CD14-positive monocyte (primary cell): ENCODE data around the gene C9orf50. TPM values are rescaled to one million over a fixed set of nuclear protein-coding genes. Genes with fewer than 3 reads are reported as not detected.

Experiments
- DNase-seq, 3 donors: peaks; one replicate each; pipeline ENCODE4 v3.0.0-alpha.2; 2011 to 2022
- H2AFZ ChIP-seq: 2 replicates; pipeline ENCODE4 v1.6.0; 2012; ENCODE audit warnings: mild to moderate bottlenecking, low read depth, low read length, inconsistent platforms; ENCODE audit not compliant: insufficient read depth, poor library complexity, severe bottlenecking
- H3K27ac ChIP-seq, 2 donors: 1 replicate in 1 of 2; 2 replicates in 1 of 2; pipeline ENCODE4 v1.5.1; 2012 to 2013; ENCODE audit warnings: low read length in 2 of 2, control low read depth in 1 of 2, inconsistent platforms in 1 of 2, low read depth in 1 of 2, mild to moderate bottlenecking in 1 of 2
- H3K27me3 ChIP-seq, 2 donors: one replicate each; pipeline versions ENCODE4 v1.6.0 to v1.6.1; 2011 to 2013; ENCODE audit warnings: low read length in 2 of 2; ENCODE audit not compliant: control insufficient read depth in 2 of 2, insufficient read depth in 2 of 2
- H3K36me3 ChIP-seq, 2 donors: replicated peaks in 1 of 2; 1 replicate in 1 of 2; 2 replicates in 1 of 2; pipeline versions ENCODE4 v1.5.1 to v1.6.1; 2012 to 2013; ENCODE audit warnings: low read length in 2 of 2, control low read depth in 1 of 2, inconsistent platforms in 1 of 2, mild to moderate bottlenecking in 1 of 2; ENCODE audit not compliant: insufficient read depth in 2 of 2, control insufficient read depth in 1 of 2
- H3K4me1 ChIP-seq, 2 donors: 1 replicate in 1 of 2; 2 replicates in 1 of 2; pipeline versions ENCODE4 v1.5.1 to v1.6.1; 2012 to 2013; ENCODE audit warnings: low read length in 2 of 2, control low read depth in 1 of 2, inconsistent platforms in 1 of 2, mild to moderate bottlenecking in 1 of 2, moderate library complexity in 1 of 2; ENCODE audit not compliant: insufficient read depth in 2 of 2, control insufficient read depth in 1 of 2
- H3K4me2 ChIP-seq: replicated peaks from 2 replicates; pipeline ENCODE3; 2012; ENCODE audit warnings: low read length, moderate library complexity, mild to moderate bottlenecking; ENCODE audit not compliant: poor library complexity, severe bottlenecking; ENCODE audit errors: extremely low read depth
- H3K4me3 ChIP-seq, 3 experiments: fragments of 200-600 bp in 1 of 3; sonication (generic) in 1 of 3; replicated peaks in 1 of 3; 1 replicate in 2 of 3; 2 replicates in 1 of 3; pipeline ENCODE4 v1.5.1; 2011 to 2013; ENCODE audit warnings: low read length in 3 of 3, mild to moderate bottlenecking in 3 of 3, control low read depth in 2 of 3, low read depth in 2 of 3, inconsistent platforms in 1 of 3, moderate library complexity in 1 of 3
- H3K79me2 ChIP-seq: 2 replicates; pipeline ENCODE4 v1.6.0; 2012; ENCODE audit warnings: mild to moderate bottlenecking, control low read depth, inconsistent platforms, low read length, moderate library complexity; ENCODE audit not compliant: insufficient read depth
- H3K9ac ChIP-seq: 2 replicates; pipeline ENCODE4 v1.6.0; 2017; ENCODE audit warnings: low read length, mild to moderate bottlenecking; ENCODE audit not compliant: insufficient read depth, poor library complexity, severe bottlenecking
- H3K9me3 ChIP-seq, 2 donors: replicated peaks in 1 of 2; 1 replicate in 1 of 2; 2 replicates in 1 of 2; pipeline versions ENCODE4 v1.5.1 to v1.6.1; 2012 to 2013; ENCODE audit warnings: low read length in 2 of 2, control low read depth in 1 of 2; ENCODE audit not compliant: control insufficient read depth in 1 of 2, insufficient read depth in 1 of 2
- H4K20me1 ChIP-seq: 2 replicates; pipeline ENCODE4 v1.6.0; 2012; ENCODE audit warnings: mild to moderate bottlenecking, low read length, control low read depth, moderate library complexity; ENCODE audit not compliant: insufficient read depth
- H3K27ac Mint-ChIP-seq, 7 donors: one replicate each; pipeline ENCODE4 v1.8.0; 2020; ENCODE audit warnings: mild to moderate bottlenecking in 7 of 7, mixed read lengths in 7 of 7, moderate library complexity in 6 of 7, inconsistent platforms in 2 of 7
- H3K27me3 Mint-ChIP-seq, 3 donors: one replicate each; pipeline ENCODE4 v1.8.0; 2021 to 2022; ENCODE audit warnings: low read depth in 3 of 3, mild to moderate bottlenecking in 3 of 3, mixed read lengths in 3 of 3, moderate library complexity in 3 of 3, inconsistent platforms in 1 of 3
- H3K36me3 Mint-ChIP-seq, 2 donors: one replicate each; pipeline ENCODE4 v1.8.0; 2020; ENCODE audit warnings: mixed read lengths in 2 of 2, inconsistent platforms in 1 of 2, mild to moderate bottlenecking in 1 of 2
- H3K4me1 Mint-ChIP-seq: one replicate; pipeline ENCODE4 v1.8.0; 2020; ENCODE audit warnings: mild to moderate bottlenecking, mixed read lengths
- H3K4me3 Mint-ChIP-seq, 2 donors: one replicate each; pipeline ENCODE4 v1.8.0; 2020; ENCODE audit warnings: mild to moderate bottlenecking in 2 of 2, mixed read lengths in 2 of 2, moderate library complexity in 1 of 2
- H3K9me3 Mint-ChIP-seq, 7 donors: one replicate each; pipeline ENCODE4 v1.8.0; 2020 to 2022; ENCODE audit warnings: mixed read lengths in 7 of 7, mild to moderate bottlenecking in 6 of 7, moderate library complexity in 6 of 7, inconsistent platforms in 2 of 7
- CTCF ChIP-seq: fragments of 200-600 bp; IDR thresholded peaks from one replicate; pipeline ENCODE4 v1.8.0; 2022; ENCODE audit warnings: antibody characterized with exemption, mild to moderate bottlenecking
- WGBS: methylation state at CpG from one replicate; pipeline ENCODE4 v1.1.5; 2013; ENCODE audit warnings: missing lambda C conversion rate; ENCODE audit not compliant: insufficient coverage; 5-methylcytosine and 5-hydroxymethylcytosine counted together
- intact Hi-C, 2 donors: fragments of 100-400 bp; cut with micrococcal nuclease; formaldehyde crosslinking; loops; one replicate each; pipeline versions ENCODE4 v1.15.0 to v1.15.1; 2023
- polyA plus RNA-seq, 3 donors: library from polyadenylated mRNA; depleted of rRNA in 1 of 3; unstranded in 2 of 3; stranded (reverse) in 1 of 3; fragments of 300-500 nt in 2 of 3; fragments of >200 nt in 1 of 3; fragmentation: Illumina TruSeq in 2 of 3; gene quantifications; 1 replicate in 2 of 3; 2 replicates in 1 of 3; pipeline ENCODE4 v1.2.3, GENCODE V29; 2012 to 2021

The C9orf50 gene
- polyA plus RNA-seq, 3 donors: not detected

- intact Hi-C loops: no loop called here
- Histone ChIP-seq H2AFZ (no peak overlapping the region), H3K4me1 (peaks cover 15 to 21% of the 10 kb centered on the region in 2 donors), H3K9me3 (no peaks in the 10 kb centered on the region), H4K20me1 (peaks cover 94% of the 10 kb centered on the region), H3K36me3 (peaks cover 36 to 70% of the 10 kb centered on the region in 2 donors), H3K4me3 (no peak overlapping the region), H3K27me3 (no peaks in the 10 kb centered on the region), H3K27ac (peak overlapping the region in 1 of 2 donors; percentile 4), H3K79me2 (peaks cover 73% of the 10 kb centered on the region), H3K4me2 (no peak overlapping the region), H3K9ac (no peak overlapping the region)
- no peak for TF ChIP-seq CTCF
- DNase-seq: no peak
- Mint-ChIP-seq H3K27ac (no peak overlapping the region), H3K27me3 (no peaks in the 10 kb centered on the region), H3K4me1 (peaks cover 31% of the 10 kb centered on the region), H3K36me3 (peaks cover 46 to 71% of the 10 kb centered on the region in 2 donors), H3K9me3 (no peaks in the 10 kb centered on the region), H3K4me3 (no peak overlapping the region)
- WGBS: 95% methylated on average over 13 of the region's 19 CpGs
Observed at GRCh38 chr9:129631674-129632129, 10.8 kb upstream of the C9orf50 start.

DNA sequence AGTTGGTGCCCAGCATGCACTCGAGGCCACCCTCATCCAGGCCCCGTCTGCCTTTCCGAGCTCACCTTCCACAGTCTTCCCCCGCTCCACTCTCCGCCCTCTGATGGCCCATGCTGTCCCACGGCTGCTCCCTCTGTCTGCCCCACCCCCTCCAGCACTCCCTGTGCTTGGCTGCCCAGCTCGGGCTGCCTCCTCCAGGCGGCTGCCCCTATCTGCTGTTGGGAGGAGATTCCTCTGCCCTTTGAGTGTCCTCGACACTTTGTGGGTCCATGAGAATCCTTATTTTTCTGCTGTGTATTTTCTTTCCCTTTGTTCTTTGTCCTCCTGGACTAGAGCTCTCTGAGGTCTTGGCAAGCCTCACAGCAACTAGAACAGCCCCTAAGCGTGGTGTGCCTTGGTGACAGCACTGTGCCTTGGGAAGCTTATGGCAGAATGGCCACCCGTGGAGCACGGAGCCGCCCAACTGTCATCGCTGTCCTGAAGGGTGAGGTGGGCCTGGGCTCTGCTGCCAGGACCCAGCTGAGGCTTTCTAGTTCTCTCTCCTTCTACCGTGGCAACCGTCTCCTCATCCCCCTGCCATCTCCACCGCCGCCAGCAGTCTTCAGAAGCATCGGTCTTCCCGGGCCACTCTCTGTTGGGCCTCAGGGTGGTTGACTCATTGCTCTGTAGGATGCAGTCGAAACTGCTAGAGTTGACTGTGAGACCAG is 10.2 kb upstream of the C9orf50 start:
- WGBS: 97% methylated on average over 10 of the region's 21 CpGs
- H3K27me3 ChIP-seq: no peaks in the 10 kb centered on the region
- Mint-ChIP-seq H3K36me3 (peaks cover 46 to 65% of the 10 kb centered on the region in 2 donors), H3K27ac (peak overlapping the region in 3 of 7 donors; percentile 36 to 81 (median 37)), H3K4me3 (no peak overlapping the region), H3K27me3 (no peaks in the 10 kb centered on the region), H3K9me3 (no peaks in the 10 kb centered on the region), H3K4me1 (peaks cover 35% of the 10 kb centered on the region)
- H3K36me3 ChIP-seq: peaks cover 34 to 66% of the 10 kb centered on the region in 2 donors
- peak overlapping the region in 1 of 2 donors; percentile 4 for H3K27ac ChIP-seq
- H3K79me2 ChIP-seq: peaks cover 79% of the 10 kb centered on the region
- intact Hi-C loops: no loop called here
- no peak overlapping the region for H3K4me2 ChIP-seq
- no peak overlapping the region for H3K9ac ChIP-seq
- H3K9me3 ChIP-seq: no peaks in the 10 kb centered on the region
- TF ChIP-seq CTCF: no peak
- peaks cover 19 to 26% of the 10 kb centered on the region in 2 donors for H3K4me1 ChIP-seq
- no peak for DNase-seq
- H2AFZ ChIP-seq: no peak overlapping the region
- no peak overlapping the region for H3K4me3 ChIP-seq
- H4K20me1 ChIP-seq: peaks cover 96% of the 10 kb centered on the region
